GM13977 (cell line): ENCODE measurements around the gene NIFK.
A peak's percentile ranks its signal among the peaks of the same experiment; 100 is the strongest.

Source experiments
- DNase-seq: peaks from one replicate; pipeline ENCODE4 v3.0.0; 2012; ENCODE audit warnings: low spot score
- in situ Hi-C: fragments of 300-500 bp; cut with MboI; formaldehyde crosslinking; loops from one replicate; pipeline ENCODE4 v1.12.0; 2022; ENCODE audit warnings: low sequenced_read_pairs, low pct_unique_long_range_greater_than_20kb, mixed read lengths, inconsistent platforms; ENCODE audit not compliant: unreplicated experiment
- TF ChIP-seq, protein P1 (sequence below): IDR thresholded peaks from 2 replicates; pipeline ENCODE4 v1.5.1; 2012; ENCODE audit warnings: mild to moderate bottlenecking, control low read depth; ENCODE audit not compliant: insufficient read depth; ENCODE audit errors: extremely low read depth, missing control alignments

NIFK gene

DNA sequence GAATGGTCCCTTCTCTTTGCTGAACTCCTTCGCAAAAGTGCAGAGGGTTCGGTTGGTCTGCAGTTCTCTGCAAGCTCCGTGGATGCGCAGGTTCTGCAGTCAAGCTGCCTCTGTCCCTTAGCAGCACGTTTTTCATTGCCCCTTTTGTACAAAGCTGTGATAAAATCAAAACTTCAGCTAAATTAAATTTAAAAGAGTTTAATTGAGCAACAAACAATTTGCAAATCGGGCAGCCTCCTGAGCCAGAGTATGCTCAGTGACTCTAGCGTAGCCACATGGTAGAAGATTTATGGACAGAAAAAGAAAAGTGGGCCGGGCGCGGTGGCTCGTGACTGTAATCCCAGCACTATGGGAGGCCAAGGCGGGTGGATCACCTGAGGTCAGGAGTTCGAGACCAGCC, 37.6 kb upstream of the NIFK start:
- no peak for DNase-seq
- TF ChIP-seq, protein P1, sequence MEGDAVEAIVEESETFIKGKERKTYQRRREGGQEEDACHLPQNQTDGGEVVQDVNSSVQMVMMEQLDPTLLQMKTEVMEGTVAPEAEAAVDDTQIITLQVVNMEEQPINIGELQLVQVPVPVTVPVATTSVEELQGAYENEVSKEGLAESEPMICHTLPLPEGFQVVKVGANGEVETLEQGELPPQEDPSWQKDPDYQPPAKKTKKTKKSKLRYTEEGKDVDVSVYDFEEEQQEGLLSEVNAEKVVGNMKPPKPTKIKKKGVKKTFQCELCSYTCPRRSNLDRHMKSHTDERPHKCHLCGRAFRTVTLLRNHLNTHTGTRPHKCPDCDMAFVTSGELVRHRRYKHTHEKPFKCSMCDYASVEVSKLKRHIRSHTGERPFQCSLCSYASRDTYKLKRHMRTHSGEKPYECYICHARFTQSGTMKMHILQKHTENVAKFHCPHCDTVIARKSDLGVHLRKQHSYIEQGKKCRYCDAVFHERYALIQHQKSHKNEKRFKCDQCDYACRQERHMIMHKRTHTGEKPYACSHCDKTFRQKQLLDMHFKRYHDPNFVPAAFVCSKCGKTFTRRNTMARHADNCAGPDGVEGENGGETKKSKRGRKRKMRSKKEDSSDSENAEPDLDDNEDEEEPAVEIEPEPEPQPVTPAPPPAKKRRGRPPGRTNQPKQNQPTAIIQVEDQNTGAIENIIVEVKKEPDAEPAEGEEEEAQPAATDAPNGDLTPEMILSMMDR = no peak
- in situ Hi-C loops = no loop called here

DNA sequence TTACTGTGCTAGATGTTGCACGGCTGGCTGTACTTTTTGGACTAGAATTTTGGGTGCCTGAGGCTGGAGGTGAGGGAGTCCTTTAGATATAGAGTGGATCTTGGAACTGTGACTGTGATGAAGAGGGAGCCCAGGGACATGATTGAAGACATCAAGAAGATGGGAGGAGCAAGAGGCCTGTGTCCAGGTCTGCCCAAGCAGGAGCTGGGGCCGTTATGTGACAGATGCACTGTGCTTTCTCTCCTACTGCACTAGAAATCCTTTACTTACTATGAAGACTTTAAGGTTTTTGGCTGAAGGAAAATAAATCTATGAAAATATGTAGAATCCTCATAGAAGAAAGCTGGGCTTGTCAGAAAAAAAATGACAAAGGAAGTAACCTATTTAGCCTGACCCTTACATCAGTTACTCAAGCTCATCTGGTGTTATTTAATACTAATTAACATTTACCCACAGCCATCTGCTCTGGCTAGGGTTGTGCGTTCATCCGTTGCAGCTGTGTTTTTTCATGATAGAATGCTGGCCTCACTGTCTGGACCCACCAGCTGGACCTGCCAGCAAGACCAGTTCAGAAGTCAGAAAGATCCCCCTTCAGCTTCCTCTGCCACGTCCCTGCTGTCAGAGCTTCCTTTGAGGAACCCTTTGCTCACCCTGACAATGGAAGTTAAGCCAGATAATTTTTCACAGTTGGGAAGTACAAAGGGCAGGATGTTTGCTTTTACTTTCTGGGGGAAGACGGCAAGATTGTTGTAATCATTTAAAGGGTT, 35.5 kb upstream of the NIFK start:
- in situ Hi-C loops = no loop called here
- TF ChIP-seq, protein P1 = no peak
- no peak for DNase-seq

DNA sequence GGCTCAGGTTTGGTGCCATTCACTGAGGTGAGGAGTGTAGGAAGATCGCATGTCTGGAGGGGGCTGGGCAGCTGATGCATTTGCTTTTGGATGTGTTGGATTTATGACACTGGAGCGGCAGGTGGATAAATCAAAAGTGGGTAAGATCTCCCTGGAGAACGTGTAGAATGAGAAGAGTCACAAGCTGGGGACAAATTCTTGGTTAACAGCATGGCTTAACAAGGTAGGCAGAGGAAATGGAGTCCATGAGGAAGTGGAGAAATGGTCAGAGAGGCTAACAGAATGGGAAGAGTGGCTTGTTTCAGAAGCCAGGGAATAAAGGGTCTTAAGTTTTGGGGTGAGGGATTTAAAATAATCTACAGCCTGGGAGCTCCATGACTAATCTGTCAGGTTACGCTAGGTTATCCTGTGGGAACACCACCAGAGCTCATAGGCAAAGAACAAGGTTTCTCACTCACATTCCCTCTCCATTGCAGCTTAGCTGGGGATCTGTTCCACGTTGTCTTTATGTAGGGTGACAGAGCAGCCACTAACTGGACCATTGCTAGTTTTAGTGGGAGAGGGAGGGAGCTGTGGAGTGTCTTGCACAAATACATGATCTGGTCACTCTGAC, 31.6 kb upstream of the NIFK start:
- in situ Hi-C loops = no loop called here

DNA sequence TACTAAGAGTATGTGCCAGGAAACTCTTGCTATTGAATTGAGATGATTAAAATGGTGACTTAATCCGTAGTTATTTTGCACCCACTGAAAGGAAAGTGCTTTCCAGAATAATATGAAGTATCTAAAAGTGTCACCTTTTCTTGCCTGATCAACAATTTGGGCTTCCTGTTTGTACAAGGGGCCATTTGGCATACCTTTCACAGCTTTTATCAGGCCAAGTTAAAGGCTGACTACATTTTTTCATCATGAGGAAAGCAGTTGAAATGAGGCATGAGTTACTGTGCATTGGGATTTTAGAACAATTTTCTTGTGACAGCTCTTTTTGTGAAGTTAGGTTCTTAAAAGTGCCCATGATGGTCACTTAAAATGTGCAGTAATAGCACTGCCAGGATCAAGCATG, 29.9 kb upstream of the NIFK start:
- no peak for DNase-seq
- TF ChIP-seq, protein P1 = no peak
- in situ Hi-C loops = no loop called here

More for the DNA sequence above, 31.6 kb upstream of the NIFK start:
- TF ChIP-seq, protein P1 = no peak
- DNase-seq = no peak

DNA sequence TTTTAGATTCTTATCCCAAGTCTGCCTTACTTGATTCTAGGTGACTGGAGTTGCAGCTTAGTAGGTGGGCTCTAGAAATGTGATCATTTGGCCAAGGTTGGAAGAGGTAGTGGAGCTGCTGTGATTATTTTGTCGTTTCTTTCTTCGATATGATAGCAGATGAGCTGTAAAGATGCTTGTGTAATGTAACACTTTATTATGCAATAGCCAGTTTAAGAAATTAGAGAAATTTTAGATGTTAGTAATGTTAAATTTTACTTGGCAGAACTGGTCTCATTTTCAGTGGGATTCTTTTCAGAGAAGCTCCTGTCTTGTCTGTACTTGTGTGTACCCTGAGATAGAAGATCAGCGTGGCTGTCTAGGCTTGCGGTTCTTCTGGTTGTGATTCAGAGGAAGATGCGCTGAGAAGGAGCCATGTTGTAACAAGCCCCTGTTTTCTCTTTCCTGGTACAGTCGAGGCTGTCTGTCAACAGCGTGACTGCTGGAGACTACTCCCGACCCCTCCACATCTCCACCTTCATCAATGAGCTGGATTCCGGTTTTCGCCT, 28.1 kb upstream of the NIFK start:
- TF ChIP-seq, protein P1 = no peak
- DNase-seq = no peak
- in situ Hi-C loops = no loop called here

DNA sequence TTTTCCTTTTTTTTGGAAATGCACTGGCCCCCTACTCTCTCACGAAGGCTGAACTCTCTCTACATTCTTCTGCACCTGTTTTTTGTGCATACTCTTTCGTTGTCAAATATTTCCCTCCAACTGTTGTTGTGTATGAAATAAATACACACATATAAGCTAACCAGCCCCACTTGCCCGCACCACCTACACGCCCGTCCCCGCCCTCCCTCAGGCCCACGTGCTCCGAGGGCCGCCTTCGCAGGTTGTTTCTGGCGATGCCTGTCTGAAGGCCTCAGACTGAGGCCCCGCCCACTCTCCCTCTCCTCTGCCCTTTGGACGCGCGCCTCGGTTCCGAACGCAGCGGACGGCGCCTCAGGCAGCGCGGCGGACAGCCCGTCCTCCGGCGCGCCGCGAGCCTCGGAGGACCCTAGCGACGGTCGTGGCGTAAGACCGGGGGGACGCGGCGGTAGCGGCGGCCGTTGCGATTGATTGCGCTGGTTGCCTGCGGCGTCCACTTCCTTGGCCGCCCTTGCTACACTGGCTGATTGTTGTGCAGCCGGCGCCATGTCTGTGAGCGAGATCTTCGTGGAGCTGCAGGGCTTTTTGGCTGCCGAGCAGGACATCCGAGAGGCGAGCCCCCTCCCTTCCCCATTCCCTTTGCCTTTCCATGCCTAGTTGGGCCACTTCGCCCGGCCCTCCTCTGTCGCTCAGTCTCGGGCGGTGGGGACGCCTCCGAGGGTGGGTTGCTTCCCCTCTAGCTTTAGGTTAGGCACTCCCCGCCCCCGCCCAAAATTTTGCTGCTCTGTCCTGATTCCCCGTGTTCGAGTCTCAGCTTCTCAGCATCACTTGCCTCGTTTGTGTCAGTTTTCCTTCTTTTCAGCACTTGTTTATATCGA, 18.8 kb upstream of the NIFK start, which contains the start of gene TSN:
TSN (plus strand) TSS at position 415 of the 875 bp plus-strand sequence; CDS start at position 544, 129 bp downstream.
- TF ChIP-seq, protein P1 = no peak
- peak; percentile 92 for DNase-seq
- in situ Hi-C loops = no loop called here
